ENCODE data around the gene OR1F1. TPM values are rescaled to one million over a fixed set of nuclear protein-coding genes. Genes with fewer than 3 reads are reported as not detected.

The OR1F1 gene
- total RNA-seq, 4 donors from 2014 or later: not detected

DNA sequence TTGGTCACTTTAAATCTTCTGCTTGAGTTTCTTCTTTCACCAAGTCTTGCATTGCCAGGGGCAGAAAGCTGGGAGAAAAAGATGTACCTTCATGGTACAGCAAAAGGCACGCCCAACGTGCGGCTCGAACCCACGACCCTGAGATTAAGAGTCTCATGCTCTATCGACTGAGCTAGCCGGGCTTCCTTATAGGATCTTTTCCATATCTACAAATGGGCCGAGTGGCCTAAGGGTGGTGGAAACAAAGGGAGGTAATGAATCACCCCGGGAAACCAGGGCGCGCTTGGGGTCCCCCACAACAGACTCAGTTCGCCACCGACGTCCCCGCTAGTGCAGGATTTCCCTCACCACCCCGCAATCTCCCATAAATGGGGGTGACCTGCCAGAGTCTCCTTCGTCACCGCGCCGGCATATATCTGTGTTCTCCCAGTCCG, 7.5 kb upstream of the OR1F1 start:
- TF ChIP-seq, protein P1, sequence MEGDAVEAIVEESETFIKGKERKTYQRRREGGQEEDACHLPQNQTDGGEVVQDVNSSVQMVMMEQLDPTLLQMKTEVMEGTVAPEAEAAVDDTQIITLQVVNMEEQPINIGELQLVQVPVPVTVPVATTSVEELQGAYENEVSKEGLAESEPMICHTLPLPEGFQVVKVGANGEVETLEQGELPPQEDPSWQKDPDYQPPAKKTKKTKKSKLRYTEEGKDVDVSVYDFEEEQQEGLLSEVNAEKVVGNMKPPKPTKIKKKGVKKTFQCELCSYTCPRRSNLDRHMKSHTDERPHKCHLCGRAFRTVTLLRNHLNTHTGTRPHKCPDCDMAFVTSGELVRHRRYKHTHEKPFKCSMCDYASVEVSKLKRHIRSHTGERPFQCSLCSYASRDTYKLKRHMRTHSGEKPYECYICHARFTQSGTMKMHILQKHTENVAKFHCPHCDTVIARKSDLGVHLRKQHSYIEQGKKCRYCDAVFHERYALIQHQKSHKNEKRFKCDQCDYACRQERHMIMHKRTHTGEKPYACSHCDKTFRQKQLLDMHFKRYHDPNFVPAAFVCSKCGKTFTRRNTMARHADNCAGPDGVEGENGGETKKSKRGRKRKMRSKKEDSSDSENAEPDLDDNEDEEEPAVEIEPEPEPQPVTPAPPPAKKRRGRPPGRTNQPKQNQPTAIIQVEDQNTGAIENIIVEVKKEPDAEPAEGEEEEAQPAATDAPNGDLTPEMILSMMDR (IDR thresholded peaks at IDR 0.05; ENCODE audit: low read depth): no peak

DNA sequence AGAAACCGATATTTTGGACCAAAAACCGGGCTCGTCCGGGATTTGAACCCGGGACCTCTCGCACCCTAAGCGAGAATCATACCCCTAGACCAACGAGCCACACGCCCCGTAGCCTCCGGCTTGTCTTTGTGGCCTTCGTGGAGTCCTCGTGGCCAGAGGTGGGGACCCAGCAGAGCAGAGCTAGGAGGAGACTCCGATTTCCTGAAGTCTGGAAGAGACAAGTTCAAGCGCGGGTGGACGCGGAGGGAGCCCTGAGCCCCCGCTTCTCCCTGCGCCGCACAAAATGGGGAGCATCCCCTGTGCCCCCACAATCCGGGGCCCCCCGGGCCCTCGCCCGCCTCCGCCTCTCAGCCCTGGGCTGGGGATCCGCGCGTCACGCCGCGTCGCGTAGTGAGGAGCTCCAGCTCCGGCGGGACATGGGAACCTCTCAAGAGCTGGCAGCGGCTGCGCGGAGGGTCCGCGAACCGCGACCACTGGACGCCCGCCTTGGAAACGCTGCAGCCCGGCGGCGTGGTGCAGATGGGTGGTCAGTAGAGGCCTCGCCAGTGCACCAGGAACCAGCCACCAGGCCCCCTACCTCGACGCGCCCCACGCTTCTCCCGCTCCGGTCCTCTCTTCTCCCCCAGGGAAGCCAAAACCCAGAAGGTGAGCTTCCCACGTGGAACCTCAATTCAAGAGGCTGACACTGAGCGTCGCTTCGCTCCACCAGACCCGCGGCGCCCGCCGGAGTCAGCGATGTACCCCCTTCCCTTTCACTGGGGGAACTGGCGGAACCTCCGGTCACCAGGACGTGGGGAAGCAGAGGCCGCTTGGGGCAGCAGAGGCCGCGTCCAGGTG, 5.2 kb upstream of the OR1F1 start:
- TF ChIP-seq, protein P1 (IDR thresholded peaks at IDR 0.05; ENCODE audit: low read depth): no peak

DNA sequence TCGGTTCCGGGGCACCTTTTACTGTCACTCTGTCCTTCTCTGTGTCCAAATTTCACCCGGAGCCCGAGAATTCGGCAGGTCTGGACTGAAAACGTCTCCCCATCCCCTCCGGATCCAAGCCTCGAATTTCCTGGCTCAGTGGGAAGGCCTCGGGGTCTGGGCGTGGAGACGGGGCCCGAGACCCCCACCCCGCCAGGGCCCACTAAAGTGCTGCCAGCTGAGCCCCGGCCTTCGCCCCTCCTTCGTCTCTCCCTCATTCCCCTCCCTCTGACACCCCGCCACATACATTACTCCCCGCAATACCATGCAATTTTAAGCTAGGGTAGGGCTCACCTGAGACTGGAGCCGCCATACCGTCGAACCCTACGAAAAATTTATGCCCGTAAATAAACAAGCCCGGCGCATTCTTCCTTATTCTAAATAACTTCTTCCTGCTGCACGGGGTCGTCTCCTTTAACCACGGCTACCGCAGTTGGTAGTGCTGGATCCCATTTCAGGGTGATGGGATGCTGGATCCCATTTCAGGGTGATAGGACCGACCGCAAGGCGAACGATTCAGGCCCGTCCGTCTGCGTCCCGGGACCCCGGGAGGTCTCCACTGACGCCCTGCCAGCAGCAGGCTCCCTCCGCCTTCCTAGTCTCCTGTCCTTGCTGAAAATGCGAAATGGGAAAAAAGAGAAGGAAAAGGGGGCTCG, 4.4 kb upstream of the OR1F1 start:
- TF ChIP-seq, protein P1 (IDR thresholded peaks at IDR 0.05; ENCODE audit: low read depth): no peak

DNA sequence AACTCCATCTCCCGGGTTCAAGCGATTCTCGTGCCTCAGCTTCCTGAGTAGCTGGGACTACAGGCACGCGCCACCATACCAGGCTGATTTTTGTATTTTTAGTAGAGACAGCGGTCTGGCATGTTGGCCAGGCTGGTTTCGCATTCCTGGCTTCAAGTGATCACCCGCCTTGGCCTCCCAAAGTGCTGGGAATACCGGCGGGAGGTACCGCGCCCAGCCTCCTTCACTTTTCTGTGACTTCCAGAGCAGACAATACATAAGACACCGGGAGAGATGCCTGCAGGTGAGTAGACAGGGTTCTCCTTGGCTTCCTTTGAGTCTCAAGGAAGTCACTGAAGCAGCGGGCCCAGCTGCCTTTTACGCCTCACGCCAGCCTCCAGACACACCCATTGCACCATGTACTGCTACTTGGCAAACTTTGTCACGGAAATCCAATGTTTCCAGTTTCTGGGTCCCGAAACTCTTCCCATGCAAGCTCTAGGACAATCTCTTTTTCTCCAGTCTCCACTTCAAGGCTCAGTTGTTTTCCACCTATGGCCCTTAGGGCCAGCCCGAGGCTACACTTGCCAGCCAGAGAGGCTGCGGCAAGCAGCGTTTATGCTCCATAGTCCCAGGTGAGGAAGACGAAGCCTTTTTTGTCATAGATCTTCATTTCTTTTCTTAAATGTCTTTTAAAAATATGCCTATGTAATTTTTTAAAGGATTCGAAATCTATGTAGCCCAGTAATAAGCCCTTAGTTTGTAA, 886 bp upstream of the OR1F1 start:
- TF ChIP-seq, protein P1 (IDR thresholded peaks at IDR 0.05; ENCODE audit: low read depth): no peak

DNA sequence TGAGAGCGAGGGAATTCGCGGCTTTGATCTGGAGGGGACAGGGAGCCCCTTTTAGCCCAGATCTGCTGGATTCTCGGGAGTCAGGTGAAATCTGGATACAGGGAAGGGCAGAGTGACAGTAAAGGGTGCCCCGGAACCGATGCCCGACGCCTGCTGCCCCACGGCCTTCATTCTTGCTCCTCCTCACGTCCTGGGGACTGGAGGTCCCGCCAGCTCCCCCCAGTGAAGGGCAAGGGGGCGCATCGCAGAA, 596 bp downstream of the OR1F1 start:
- TF ChIP-seq, protein P1 (IDR thresholded peaks at IDR 0.05; ENCODE audit: low read depth): no peak

DNA sequence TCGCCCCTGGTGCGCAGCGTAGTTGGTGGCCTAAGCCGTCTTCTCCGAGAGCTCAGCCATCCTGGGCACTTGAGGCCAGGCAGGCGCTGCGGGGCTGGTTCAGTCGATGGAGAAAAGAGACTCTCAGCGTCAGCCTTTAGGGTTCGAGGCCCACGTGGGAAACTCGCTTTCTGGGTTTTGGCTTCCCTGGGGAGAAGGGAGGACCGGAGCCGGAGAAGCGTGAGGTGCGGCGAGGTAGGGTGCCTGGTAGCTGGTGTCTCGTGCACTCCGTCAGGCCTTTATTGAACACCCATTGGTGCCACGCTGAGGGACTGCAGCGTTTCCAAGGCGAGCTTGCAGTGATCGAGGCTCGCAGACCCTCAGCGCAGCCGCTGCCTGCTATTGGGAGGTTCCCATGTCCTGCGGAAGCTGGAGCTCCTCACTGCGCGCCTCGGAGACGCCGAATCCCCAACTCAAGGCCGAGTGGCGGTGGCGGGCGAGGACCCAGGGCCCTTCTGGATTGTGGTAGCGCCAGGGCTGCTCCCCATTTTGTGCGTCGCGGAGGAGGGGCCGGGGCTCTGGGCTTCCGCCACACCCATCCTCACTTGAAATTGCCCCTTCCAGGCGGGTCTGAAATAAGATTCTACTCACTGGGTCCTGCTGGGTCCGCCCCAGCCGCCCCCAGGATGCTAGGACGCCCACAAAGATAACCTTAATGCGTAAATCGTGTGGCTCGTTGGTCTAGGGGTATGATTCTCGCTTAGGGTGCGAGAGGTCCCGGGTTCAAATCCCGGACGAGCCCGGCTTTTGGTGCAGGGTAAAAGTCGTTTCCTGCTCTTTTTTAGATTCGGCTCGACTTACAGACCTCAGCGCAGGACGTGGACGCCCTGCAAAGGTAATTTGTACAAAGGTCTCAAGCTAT, 1.2 kb downstream of the OR1F1 start:
- TF ChIP-seq, protein P1 (IDR thresholded peaks at IDR 0.05; ENCODE audit: low read depth): no peak
